Measurements from ENCODE around the gene LEF1. TPM values are rescaled to one million over a fixed set of nuclear protein-coding genes. Genes with fewer than 3 reads are reported as not detected.

Gene LEF1
- total RNA-seq, 1 experiment from 2014 or later = 0.79 TPM

DNA sequence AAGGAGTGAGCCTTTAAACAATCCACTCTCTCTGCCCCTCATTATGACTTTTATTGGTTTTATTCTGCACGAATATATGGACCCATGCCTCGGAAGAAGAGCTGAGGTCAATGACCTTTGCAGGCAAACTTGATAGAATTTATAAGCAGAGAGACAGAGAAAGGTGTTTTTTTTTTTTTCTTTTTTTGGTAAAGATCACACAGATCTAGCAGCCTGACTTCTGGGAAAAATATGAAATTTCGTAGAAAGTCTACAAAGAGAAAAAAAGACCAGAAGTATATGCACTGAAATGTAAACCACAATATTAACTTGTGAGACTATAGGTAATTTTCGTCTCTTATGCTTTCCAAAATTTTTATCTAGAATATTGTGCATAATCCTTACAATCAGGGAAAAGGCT, 61.6 kb downstream of the LEF1 start:
- Histone ChIP-seq H3K27me3 (ENCODE audit: insufficient read depth, low read length) (peaks cover 29% of the 10 kb centered on the region), H3K9me2 (ENCODE audit: insufficient read depth) (no peaks in the 10 kb centered on the region), H3K4me3 (replicated peaks in 1 of 2; ENCODE audit: low read depth in 1 of 2, low read length in 2 of 2) (no peak overlapping the region), H2AFZ (ENCODE audit: low read depth, low read length, poor library complexity, severe bottlenecking) (no peak overlapping the region), H3K79me2 (ENCODE audit: insufficient read depth, low read length) (no peaks in the 10 kb centered on the region), H4K20me1 (ENCODE audit: insufficient read depth) (no peaks in the 10 kb centered on the region), H3K9ac (ENCODE audit: low read length) (no peak overlapping the region), H3K27ac (ENCODE audit: low read depth, low read length) (no peak overlapping the region), H3K36me3 (ENCODE audit: control insufficient read depth in 1 of 2, insufficient read depth in 2 of 2, low read length in 2 of 2) (no peaks in the 10 kb centered on the region), H3K9me3 (ENCODE audit: control insufficient read depth in 1 of 2, insufficient read depth in 1 of 2, low read depth in 1 of 2, low read length in 2 of 2) (no peaks in the 10 kb centered on the region), H3K4me1 (ENCODE audit: control insufficient read depth in 1 of 2, insufficient read depth in 2 of 2, low read length in 2 of 2) (no peaks in the 10 kb centered on the region), H3K4me2 (ENCODE audit: low read length) (no peak overlapping the region)
- ChIA-PET CTCF (interaction anchor here (0.7 kb wide), 1 partner anchor 10 kb away, joined by 3 read pairs; no protein-coding TSS in a partner anchor), RAD21 (ENCODE audit: low non-redundant PET in 1 of 2, low total read pairs in 2 of 2, uncharacterized antibody in 2 of 2, unreplicated experiment in 2 of 2) (no interaction called here), POLR2A (no interaction called here)
- no TSS peak for BruUV-seq (replicated peaks)
- TF ChIP-seq POLR2AphosphoS5 (IDR thresholded peaks at IDR 0.05; ENCODE audit: low read depth, low read length) = no peak
- intact Hi-C loops (cut with micrococcal nuclease) = no loop called here
- ATAC-seq (no peak), DNase-seq (ENCODE audit: low read depth, low spot score) (no peak)

DNA sequence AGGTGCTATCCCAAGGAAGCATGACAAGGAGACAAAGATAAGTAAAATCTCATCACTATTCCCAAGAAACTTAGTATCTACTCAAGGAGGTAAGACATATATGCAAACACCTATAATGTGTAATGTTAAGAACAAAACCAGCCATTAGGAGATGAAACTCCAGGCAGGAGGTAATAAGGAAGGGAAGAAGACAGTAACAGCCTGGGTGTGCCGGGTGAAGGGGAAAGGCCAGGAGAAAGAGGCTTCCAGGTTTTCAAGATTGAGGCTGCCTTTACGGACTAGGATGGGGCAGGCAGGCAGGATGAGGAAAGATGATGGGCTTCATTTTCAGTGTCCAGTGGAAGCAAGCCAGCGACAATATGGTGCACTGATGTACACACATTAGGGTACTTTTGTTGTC, 62.5 kb downstream of the LEF1 start:
- H3K27me3 ChIP-seq (ENCODE audit: insufficient read depth, low read length) = peaks cover 29% of the 10 kb centered on the region
- H3K36me3 ChIP-seq (ENCODE audit: control insufficient read depth in 1 of 2, insufficient read depth in 2 of 2, low read length in 2 of 2) = no peaks in the 10 kb centered on the region
- no peak for DNase-seq (ENCODE audit: low read depth, low spot score)
- no peaks in the 10 kb centered on the region for H3K9me2 ChIP-seq (ENCODE audit: insufficient read depth)
- no peaks in the 10 kb centered on the region for H4K20me1 ChIP-seq (ENCODE audit: insufficient read depth)
- no peak for ATAC-seq
- BruUV-seq (replicated peaks) = no TSS peak
- ChIA-PET RAD21 (ENCODE audit: low non-redundant PET in 1 of 2, low total read pairs in 2 of 2, uncharacterized antibody in 2 of 2, unreplicated experiment in 2 of 2) (no interaction called here), POLR2A (no interaction called here), CTCF (no interaction called here)
- H3K4me3 ChIP-seq (replicated peaks in 1 of 2; ENCODE audit: low read depth in 1 of 2, low read length in 2 of 2) = no peak overlapping the region
- intact Hi-C loops (cut with micrococcal nuclease) = no loop called here
- no peak overlapping the region for H3K4me2 ChIP-seq (ENCODE audit: low read length)
- no peak overlapping the region for H3K9ac ChIP-seq (ENCODE audit: low read length)
- no peaks in the 10 kb centered on the region for H3K9me3 ChIP-seq (ENCODE audit: control insufficient read depth in 1 of 2, insufficient read depth in 1 of 2, low read depth in 1 of 2, low read length in 2 of 2)
- no peaks in the 10 kb centered on the region for H3K4me1 ChIP-seq (ENCODE audit: control insufficient read depth in 1 of 2, insufficient read depth in 2 of 2, low read length in 2 of 2)
- no peak overlapping the region for H3K27ac ChIP-seq (ENCODE audit: low read depth, low read length)
- H3K79me2 ChIP-seq (ENCODE audit: insufficient read depth, low read length) = no peaks in the 10 kb centered on the region
- no peak overlapping the region for H2AFZ ChIP-seq (ENCODE audit: low read depth, low read length, poor library complexity, severe bottlenecking)
- TF ChIP-seq JUND (IDR thresholded peaks at IDR 0.05) = no peak
